Hematopoietic multipotent progenitor cell treated with erythropoietin and hydrocortisone succinate and interleukin-3 and kit ligand, for 8 days (in vitro differentiated cells): ENCODE data around the gene NUAK2.
"Not testable (repeated sequence)": the region's sequence is repeated elsewhere in the genome, so short reads cannot be mapped to it uniquely, and the experiment has no call there.

Experiments used
- DNase-seq: peaks from one replicate; pipeline ENCODE4 v3.0.0-alpha.2; 2015

Gene NUAK2

DNA sequence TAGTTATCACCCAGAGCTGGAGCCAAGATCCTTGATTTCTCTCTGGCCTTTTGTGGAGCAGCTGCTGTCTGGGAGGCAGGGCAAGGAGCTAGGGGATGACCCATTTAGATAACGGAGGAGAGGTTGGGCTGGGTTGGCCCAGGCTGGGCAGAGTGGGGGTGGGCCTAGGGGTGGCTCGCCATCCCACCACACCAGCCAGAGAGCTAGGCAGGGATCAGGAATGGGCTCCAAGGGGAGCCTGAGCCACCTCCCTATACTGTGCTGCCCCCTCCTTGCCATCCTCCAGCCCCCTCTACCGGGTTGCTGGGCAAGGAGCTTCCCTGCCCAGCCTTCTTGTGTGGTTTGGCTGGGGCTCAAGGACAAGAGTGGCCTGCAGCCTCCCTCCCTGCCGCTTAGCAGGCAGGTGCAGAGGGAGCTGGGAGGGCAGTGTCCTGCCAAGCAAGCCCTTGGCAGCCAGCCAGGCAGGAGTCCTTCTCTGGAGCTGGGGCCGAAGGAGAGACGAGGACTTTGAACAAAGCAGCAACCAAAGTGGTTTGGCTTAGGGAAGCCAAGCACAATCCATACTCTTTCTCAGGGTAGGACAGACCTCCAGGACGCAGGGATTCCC is 4.1 kb downstream of the NUAK2 start:
- DNase-seq = no peak

DNA sequence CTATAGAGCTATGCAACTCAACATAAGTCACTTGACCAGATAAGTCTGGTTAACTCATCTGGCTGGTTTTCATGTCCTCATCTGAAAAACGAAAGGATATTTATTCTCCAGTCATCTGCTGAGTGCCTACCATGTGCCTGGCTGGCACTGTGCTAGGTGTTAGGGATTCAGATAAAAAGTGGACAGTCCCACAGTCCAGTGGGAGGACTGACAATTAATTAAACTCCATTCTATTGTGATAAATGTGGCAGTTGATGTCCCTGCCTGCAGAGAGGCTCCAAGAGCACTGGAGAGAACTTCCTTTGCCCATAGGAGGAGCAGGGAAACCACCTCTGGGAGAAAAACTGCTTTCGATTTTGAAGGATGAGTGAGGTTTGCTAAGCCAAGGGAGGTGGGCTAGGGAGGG is 5.4 kb downstream of the NUAK2 start:
- no peak for DNase-seq

DNA sequence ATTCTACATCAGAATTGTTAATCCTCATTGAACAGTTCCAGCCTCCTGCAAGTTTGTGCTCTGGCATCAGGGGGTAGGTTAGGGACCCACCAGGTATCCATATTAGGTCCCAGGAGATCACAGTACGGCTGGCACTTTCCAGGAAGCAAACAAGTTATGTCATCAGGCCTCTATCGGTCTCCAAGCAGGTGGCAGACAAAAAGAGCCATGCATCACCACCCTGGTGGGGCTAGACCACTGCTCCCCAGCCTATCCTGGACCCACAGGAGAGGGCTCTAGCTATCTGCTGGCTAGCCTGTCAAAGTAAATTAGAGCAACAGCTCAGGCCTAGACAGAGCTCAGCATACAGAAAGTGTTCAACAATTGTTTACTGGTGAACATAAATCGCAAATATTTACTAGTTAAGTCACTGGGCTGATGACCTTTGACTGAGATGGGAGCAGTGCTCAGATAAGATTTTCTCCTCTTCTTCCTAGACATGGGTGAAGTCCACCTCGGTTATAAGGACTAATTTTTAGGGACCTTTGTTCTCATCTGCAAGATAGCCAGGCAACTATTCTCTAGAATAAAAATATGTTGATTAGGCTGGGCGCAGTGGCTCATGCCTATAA is 6.4 kb downstream of the NUAK2 start:
- no peak for DNase-seq

DNA sequence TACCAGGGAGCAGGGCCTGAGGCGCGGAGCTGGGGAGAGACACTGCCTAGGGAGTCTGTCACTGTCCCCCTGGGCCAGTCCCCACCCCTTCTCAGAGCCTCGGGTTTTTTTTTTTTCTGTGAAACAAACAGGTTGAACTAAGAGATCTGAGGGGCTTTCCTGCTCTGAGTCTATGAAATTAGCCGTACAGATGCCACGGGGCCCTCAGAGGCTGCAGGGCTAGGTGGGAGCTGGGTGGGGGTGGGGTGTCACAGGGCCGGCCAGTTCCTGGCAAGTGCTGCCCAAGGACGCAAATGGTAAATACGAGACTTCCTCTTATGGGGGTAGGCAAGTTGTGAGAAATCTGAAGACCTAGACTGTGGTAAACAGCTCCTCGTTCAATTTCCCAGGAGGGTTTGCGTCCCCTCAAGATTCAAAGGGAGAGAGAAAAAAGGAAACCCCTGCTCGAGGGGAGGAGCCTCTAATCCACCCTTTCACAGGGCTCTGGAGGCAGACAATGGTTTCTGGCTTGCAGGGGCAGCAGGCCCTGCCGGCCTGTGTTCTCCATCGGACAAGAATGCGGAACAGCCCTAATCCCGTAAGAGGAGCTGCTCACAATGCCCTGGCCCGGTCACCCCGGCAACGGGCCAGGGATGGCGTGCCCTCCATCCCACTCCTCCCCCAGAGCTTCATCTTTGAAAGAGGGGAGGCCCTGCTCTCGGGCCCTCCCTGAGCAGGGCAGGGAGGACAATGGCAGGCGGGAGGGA is 7.8 kb downstream of the NUAK2 start:
- DNase-seq = no peak

DNA sequence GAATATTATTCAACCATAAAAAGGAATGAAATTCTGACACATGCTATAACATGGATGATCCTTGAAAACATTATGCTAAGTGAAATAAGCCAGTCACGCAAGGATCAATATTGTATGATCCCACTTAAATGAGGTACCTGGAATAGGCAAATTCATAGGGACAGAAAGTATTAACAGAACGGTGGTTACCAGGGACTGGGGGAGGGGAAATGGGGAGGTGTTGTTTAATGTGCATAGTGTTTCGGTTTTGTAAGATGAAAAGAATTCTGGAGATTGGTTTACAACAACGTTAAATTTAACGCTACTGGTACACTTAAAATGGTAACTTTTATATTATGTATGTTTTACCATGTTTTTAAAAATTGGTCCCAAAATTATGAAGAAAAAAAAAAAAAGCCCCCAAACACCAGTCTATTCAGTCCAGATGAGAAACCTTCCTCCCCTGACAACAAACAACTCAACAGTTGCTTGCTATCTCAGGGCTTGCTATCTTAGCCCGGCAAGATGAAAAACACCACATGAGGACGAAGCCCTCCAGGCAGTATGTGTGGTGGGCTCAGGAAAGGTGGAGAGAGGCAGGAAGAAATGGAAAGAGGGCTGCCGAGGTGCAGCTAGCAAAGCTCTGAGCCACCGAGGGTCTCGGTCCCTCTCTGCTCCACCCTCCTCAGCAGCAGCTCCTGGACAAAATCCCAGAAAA is 8.5 kb downstream of the NUAK2 start:
- no peak for DNase-seq

DNA sequence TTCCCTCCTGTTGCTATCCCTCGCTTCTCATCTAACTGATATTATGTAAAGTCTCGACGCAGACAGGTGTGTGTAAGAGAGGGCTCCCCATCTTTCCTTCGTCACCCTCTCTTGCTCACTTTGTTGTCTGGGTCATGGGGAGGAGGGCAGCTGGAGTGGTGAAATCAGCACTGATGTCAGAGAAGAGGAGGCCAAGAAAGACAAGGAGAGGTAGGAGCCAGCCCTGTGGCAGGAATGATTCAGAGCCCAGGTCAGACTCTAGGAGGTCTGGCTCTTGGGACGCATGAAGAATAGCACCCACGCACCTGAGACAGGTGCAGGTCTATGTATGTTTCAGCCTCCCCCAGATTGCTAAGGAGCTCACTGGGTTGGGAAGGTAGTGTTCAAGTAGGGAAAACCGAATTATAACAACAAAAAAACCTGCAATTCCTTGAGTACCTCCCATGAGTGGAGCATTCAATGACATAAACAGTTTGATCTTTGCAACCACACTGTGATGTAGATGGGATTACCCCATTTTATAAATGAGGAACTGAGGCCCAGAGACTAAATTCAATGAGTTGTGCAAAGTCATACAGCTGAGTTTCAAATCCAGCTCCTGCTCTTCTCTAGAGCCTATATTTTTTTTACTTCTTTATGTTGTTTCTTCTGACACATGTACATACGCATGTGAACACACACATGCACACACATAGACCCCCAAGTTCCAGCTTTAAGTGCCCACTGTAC is 10.4 kb downstream of the NUAK2 start:
- no peak for DNase-seq

DNA sequence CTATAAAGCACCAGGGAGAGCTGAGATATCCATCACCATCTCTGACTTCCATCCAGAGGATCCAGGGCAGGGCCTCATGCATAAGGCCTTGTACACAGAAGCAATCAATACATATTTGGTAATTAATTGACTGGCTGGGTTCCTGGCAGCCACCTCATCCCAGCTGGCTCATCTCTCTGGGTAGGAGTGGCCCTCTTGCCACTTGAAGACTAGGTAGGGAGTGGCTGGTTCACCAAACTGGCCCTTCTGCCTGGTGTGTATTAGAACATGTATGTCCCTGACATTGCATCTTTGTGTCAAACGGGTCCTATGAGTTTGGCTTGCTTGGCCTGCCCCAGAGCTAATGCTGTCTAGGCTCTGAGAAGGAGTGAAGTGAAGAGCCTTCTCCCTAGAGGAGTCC is 11.8 kb downstream of the NUAK2 start:
- DNase-seq = no peak

DNA sequence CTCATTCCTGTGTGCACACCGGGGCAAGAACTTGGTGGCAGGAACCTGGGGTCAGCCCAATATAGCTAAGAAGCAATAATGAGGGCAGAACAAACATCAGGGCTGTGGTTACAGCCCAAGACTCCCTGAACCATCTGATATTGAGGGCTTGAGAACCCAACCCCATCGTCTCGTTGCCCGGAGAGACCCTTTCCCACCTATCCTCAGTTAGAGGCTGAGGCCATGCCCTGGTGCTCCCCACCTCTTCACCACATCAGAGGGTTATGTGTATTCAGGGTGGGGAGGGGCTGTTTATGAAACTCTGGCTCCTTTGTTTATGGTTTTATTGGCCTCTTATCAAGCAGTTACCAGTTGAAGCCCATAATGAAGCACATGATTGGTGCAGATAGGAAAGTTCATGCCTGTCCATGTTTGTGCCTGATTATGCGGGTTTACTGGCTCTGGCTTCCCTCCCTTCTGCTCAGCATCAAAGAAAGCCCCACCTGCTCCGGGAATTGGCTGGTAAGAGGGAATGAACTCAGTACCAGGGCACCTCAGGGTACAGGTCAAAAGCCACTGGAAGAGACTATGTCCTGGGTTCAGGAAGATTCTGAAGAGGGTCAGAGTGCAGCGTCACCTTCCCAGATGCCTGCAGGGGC is 14.5 kb downstream of the NUAK2 start:
- peak; percentile 85 for DNase-seq

DNA sequence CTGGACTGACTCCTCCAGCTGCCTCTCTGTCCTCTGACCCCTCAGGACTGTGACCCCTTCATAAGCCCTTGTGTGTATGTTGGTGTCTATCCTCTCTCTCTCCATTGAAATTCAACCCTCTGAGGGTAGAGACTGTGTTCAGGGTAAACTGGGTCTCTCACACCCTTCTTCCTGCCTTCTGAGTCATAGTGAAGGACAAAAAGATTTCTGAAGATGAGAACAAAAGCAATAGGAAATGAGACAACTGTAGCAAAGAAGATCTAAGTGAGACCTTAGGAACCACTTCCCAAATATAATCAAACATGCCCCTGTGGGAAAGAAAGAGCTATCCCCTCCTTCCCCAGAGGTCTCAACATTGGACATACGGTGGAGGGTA is 16.9 kb downstream of the NUAK2 start:
- no peak for DNase-seq

DNA sequence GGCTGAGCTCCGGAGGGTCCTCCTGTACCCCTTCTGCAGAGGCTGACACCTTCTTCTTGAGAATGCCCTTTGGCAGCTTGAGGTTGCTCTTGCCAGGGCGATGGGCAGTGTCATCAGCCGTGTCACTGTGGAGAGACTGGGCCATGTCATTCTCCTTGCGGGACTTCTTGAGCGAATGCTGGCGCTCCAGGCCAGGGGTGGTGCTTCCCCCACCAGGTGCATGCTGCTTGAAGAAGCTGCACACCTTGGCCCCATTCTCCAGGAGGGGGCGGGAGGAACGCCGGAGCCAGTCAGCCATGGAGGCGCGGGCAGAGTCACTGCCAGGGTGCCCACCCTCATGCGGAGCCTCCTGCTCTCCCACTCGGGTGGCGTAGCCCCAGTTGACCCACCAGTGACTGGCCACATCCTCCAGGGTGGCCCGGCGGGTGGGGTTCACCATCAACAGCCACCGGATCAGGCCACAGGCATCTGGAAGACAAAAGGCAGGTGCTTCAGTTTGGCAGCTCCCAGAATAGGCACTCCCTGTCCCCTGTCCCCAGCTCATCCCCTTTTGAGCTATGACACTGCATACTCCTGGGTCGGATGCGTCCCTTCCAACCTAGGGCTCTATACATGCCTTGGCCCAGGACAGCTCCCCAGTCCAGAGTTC is 17.4 kb downstream of the NUAK2 start:
- DNase-seq = no peak

DNA sequence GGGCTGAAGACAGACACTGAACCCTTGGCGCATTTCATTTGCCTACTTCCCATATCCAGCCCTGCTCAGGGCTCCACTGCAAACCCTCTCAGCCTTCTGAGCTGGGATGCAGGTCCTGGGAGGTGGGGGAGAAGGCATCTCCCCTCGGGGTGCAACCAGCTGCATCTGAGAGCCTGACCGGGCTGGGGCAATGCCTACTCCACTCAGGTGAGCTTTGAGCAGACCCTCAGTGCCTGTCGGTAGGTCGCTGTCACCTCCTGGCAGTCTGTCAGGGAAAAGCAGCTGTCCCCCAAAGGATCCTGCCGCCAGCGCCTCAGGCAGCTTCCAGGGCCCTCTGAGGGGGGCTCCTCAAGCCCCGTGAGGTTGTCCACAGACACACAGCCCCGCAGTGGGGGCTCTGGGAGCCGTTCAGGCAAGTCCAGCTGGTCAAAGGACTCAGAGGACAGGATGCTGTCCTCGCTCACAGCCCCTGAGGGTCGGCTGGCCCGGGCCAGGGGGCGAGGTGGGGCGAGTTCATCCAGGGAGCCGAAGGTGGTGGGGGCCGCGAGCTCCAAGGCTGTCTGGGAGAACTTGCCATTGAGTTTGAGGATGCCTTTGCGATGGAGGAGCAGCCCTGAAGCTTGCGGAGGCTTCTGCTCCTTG is 18.2 kb downstream of the NUAK2 start:
- no peak for DNase-seq

DNA sequence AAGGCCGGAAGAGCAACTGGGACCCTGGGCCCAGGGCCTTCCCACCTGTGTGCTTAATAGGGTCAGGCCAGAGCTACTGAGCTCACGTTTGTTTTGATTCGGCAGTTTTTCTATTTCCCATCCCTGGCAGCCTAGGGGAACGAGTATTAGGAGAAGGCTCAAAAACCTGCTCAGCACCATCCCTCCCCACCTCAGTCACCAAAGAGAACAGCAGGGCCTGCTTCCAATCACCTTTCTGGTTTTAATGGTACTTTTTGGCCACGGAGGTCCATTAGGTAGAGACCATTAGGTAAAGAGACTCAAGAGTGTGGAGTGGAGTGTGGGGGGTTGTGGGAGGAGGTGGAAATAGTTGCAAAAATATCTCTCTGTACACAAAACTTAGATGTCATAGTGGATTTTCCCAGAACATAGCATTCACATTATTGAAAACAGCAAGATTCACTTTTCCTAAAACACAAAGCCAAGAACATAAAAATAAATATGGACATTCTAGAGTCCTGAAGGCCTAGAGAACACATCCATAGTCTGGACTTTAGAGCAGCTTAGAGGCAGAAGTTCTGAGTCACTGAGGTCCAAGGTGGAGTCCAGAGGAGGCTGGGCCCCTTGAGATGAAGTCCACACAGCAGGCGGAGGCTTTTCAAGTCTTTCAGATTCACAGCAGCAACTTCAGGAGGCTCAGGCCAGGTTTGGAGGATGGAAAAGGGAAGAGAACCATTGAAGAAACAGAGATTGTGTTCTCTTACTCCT is 19.5 kb downstream of the NUAK2 start:
- no peak for DNase-seq

DNA sequence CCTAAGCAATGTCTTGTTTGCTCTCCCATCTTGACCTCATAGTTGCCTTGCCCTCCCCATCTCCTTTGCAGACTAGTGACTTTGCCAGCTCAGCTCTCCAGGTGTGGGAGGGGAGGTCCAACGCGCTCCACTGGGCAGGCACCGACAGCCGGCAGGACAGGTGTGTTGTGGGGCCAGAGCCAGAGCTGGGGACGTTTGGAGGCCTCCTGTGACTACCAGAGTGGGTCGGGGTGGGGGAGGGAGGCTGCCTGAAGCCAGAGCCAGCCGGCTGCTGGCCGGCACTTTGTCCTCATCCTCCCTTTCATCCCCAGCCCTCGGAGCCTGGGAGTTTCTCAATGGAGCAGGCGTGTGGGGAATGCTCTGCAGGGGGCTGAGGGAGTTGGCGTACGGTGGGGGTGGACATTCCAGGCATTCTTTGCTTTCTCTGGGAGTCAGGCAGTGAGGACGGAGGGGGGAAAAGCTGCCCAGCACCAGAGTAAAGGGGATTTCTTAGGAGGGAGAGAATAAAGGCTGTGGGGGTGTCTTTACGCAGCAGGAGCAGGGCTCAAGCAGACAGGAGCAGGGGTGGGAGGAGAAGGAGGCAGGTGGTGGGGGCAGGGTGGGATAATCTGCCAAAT is 20.2 kb downstream of the NUAK2 start:
- DNase-seq = no peak

DNA sequence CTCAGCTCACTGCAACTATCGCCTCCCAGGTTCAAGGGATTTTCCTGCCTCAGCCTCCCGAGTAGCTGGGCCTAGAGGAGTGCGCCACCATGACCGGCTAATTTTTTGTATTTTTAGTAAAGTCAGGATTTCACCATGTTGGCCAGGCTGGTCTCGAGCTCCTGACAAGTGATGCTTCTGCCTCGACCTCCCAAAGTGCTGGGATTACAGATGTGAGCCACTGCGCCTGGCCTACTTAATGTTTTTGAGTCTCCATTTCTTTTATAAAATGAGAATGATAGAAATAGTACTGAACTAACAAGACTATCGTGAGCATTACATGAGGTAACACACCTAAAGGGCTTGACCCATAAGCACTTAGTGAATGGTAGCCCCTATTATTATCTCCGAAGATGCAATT is 21.4 kb downstream of the NUAK2 start:
- DNase-seq = no peak

DNA sequence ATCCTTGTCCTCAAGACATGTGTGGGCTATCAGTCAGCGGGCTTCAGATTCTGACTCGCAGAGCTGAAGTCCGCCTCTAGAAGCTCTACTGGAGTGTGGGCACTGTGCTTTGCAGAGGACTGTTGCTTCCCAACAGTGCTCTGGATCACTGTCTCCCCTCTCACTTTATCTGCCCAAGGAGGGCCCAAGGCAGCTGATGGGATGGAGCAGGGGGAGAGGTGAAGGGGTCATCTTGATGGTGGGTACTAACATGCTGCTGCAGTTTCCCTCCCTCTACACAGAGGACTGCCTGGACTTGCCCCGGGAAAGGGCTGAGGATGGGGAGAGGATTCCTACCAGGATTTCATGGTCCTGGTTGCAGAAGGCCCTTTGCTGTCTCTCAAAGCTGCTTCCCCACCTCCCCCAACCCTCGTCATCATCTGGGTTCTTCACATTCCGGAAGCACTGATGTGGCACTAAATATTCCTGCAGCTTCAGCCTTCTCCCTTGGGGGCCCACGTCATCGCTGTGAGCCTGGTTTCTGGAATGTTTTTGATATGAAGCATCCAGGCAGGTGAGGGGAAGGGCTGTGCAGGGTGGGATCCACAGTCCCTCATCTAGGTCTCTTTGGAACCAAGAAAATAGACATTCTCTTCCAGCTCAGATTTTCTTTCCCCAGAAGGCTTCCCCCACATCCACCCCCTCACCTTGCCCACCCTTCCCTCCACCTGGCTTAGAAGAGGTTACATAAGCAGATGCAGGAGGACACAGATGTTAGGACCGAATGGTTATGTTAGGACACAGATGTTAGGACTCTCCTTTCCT is 23.2 kb downstream of the NUAK2 start:
- no peak for DNase-seq

DNA sequence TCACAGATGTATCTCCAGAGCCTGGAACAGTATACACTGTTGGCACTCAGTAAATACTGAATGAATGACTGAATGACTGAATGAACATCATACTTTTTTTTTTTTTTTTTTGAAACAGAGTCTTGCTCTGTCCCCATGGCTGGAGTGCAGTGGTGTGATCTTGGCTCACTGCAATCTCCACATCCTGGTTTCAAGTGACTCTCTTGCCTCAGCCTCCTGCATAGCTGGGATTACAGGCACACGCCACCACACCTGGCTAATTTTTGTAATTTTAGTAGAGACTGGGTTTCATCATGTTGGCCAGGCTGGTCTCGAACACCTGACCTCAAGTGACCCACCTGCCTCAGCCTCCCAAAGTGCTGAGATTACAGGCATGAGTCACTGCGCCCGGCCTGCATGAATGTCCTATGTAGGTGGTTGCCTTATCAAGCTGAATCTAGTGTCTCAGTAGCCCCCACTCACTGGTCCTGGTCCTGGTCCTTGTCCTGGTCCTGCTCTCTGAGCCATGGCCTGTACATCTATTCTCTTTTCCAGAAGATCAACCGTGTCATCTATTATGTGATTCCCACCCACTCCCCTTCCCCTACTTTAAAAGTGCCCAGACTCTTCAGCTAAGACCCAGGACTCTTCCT is 23.9 kb downstream of the NUAK2 start:
- DNase-seq = not testable (repeated sequence)

DNA sequence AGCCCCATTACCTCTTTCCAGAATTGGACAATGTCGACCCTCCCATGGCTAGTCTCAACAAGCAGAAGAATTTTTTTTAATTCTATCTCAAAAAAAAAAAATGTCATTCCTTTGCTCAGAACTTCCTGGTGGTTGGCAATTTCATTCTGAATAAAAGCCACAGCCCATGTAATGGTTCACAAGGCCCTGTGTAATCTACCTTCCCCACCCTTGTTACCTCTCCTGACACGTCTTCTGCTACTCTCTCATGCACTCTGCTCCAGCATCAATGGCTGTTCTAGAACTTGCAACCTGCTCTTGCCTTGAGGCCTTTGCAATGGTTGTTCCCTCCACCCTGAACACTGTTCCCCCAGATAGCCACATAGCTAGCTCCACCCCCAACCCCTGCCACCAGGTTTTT is 25.4 kb downstream of the NUAK2 start:
- no peak for DNase-seq

DNA sequence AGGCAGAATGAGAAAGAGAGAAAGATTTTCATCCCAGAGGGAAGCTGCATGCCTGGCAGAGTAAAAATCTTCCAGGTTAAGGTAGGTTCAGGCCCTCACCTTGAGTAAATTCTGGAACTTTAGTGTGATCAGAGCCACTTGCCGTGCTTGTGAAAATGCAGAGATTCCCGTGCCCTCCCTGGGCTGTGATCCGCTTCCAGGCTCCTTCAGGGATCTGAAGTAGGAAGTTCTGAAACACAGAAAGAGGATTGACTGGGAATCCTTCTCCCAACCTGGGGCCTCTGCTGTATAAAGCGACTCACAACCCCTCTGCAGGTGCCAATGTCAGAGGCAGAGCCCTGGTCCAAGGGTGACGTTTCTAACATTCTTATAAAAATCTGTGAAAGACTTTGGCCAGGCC is 26.6 kb downstream of the NUAK2 start:
- DNase-seq = no peak
